Measurements from ENCODE around the gene RGS7. TPM values are rescaled to one million over a fixed set of nuclear protein-coding genes. Genes with fewer than 3 reads are reported as not detected.
"Not testable (repeated sequence)": the region's sequence is repeated elsewhere in the genome, so short reads cannot be mapped to it uniquely, and the experiment has no call there.

The RGS7 gene
- total and polyA plus RNA-seq, 7 donors = 0.04 TPM; not detected in 6

GRCh38 chr1:241229216-241229615 lies 127.8 kb downstream of the RGS7 start:
- no peaks in the 10 kb centered on the region for H3K4me1 ChIP-seq
- intact Hi-C loops (cut with DNase I) = no loop called here
- 20 to 24% (median 23%) methylated on average over 11 of the region's 11 CpGs for WGBS, 3 donors
- no peaks in the 10 kb centered on the region for H3K9me3 ChIP-seq
- no peak for ATAC-seq
- no peak for DNase-seq
- no peak for TF ChIP-seq CTCF (IDR thresholded peaks at IDR 0.05)
- H3K27ac ChIP-seq = no peak overlapping the region
- no peaks in the 10 kb centered on the region for H3K36me3 ChIP-seq (ENCODE audit: insufficient read depth in 1 of 2, low read depth in 1 of 2)
- H3K4me3 ChIP-seq = no peak overlapping the region
- no peaks in the 10 kb centered on the region for H3K27me3 ChIP-seq (ENCODE audit: insufficient read depth in 3 of 3, low read length in 2 of 3)

- DNase-seq (no peak), ATAC-seq (no peak)
- no peak overlapping the region for H3K27ac ChIP-seq
- intact Hi-C loops (cut with DNase I) = no loop called here
- no peaks in the 10 kb centered on the region for H3K27me3 ChIP-seq (ENCODE audit: insufficient read depth in 3 of 3, low read length in 2 of 3)
- H3K4me1 ChIP-seq = no peaks in the 10 kb centered on the region
- H3K9me3 ChIP-seq = no peaks in the 10 kb centered on the region
- H3K4me3 ChIP-seq = no peak overlapping the region
- TF ChIP-seq CTCF (IDR thresholded peaks at IDR 0.05) = no peak
- WGBS, 3 donors = 73 to 80% (median 78%) methylated on average over 4 of the region's 4 CpGs
- H3K36me3 ChIP-seq (ENCODE audit: insufficient read depth in 1 of 2, low read depth in 1 of 2) = no peaks in the 10 kb centered on the region
These were observed 128.7 kb downstream of the RGS7 start for GRCh38 chr1:241228339-241228738.

- Histone ChIP-seq H3K4me3 (no peak overlapping the region), H3K4me1 (no peaks in the 10 kb centered on the region), H3K36me3 (ENCODE audit: insufficient read depth in 1 of 2, low read depth in 1 of 2) (no peaks in the 10 kb centered on the region), H3K27ac (no peak overlapping the region), H3K9me3 (no peaks in the 10 kb centered on the region), H3K27me3 (ENCODE audit: insufficient read depth in 3 of 3, low read length in 2 of 3) (no peaks in the 10 kb centered on the region)
- WGBS, 3 donors = 41 to 59% (median 55%) methylated on average over 1 of the region's 1 CpG
- ATAC-seq (no peak), DNase-seq (no peak)
- intact Hi-C loops (cut with DNase I) = no loop called here
- TF ChIP-seq CTCF (IDR thresholded peaks at IDR 0.05) = no peak
These were observed 131.3 kb downstream of the RGS7 start for GRCh38 chr1:241225741-241226140.

- H3K9me3 ChIP-seq; H3K27me3 ChIP-seq (ENCODE audit: insufficient read depth in 3 of 3, low read length in 2 of 3); H3K27ac ChIP-seq; H3K36me3 ChIP-seq (ENCODE audit: insufficient read depth in 1 of 2, low read depth in 1 of 2); H3K4me1 ChIP-seq; ATAC-seq; DNase-seq; intact Hi-C loops (cut with DNase I); H3K4me3 ChIP-seq: not testable (repeated sequence)
- WGBS, 3 donors = 88 to 90% (median 89%) methylated on average over 3 of the region's 3 CpGs
These were observed 132.8 kb downstream of the RGS7 start for GRCh38 chr1:241224189-241224588.

- ATAC-seq; H3K4me1 ChIP-seq; H3K27ac ChIP-seq; H3K27me3 ChIP-seq (ENCODE audit: insufficient read depth in 3 of 3, low read length in 2 of 3); intact Hi-C loops (cut with DNase I); DNase-seq; H3K36me3 ChIP-seq (ENCODE audit: insufficient read depth in 1 of 2, low read depth in 1 of 2); H3K4me3 ChIP-seq; H3K9me3 ChIP-seq: not testable (repeated sequence)
- WGBS, 3 donors = 85 to 87% (median 85%) methylated on average over 4 of the region's 4 CpGs
These were observed 134.2 kb downstream of the RGS7 start for GRCh38 chr1:241222813-241223212.

GRCh38 chr1:241221319-241221718 lies 135.7 kb downstream of the RGS7 start:
- DNase-seq (no peak), ATAC-seq (no peak)
- no peaks in the 10 kb centered on the region for H3K36me3 ChIP-seq (ENCODE audit: insufficient read depth in 1 of 2, low read depth in 1 of 2)
- no peak for TF ChIP-seq CTCF (IDR thresholded peaks at IDR 0.05)
- H3K27ac ChIP-seq = no peak overlapping the region
- no peaks in the 10 kb centered on the region for H3K27me3 ChIP-seq (ENCODE audit: insufficient read depth in 3 of 3, low read length in 2 of 3)
- H3K4me3 ChIP-seq = no peak overlapping the region
- no peaks in the 10 kb centered on the region for H3K4me1 ChIP-seq
- intact Hi-C loops (cut with DNase I) = no loop called here
- no peaks in the 10 kb centered on the region for H3K9me3 ChIP-seq
- 65 to 68% (median 66%) methylated on average over 6 of the region's 6 CpGs for WGBS, 3 donors

GRCh38 chr1:241220913-241221312 lies 136.1 kb downstream of the RGS7 start:
- ATAC-seq; H3K27me3 ChIP-seq (ENCODE audit: insufficient read depth in 3 of 3, low read length in 2 of 3); H3K27ac ChIP-seq; H3K4me1 ChIP-seq; H3K4me3 ChIP-seq; H3K36me3 ChIP-seq (ENCODE audit: insufficient read depth in 1 of 2, low read depth in 1 of 2); H3K9me3 ChIP-seq; DNase-seq; intact Hi-C loops (cut with DNase I): not testable (repeated sequence)
- WGBS, 3 donors = 85 to 100% (median 93%) methylated on average over 1 of the region's 1 CpG

All from psoas muscle (tissue), 8 donors.